IMR-90 (cell line): ENCODE results near the gene TUBGCP2. TPM values are rescaled to one million over a fixed set of nuclear protein-coding genes. Genes with fewer than 3 reads are reported as not detected.
A peak's percentile ranks its signal among the peaks of the same experiment; 100 is the strongest.

Source experiments
- ATAC-seq: fragments of 200-7000 bp; cut with Tn5 transposase; 2 replicates; pipeline ENCODE4 v1.9.1; 2020; ENCODE audit warnings: low read depth, mild to moderate bottlenecking, moderate library complexity
- BruUV-seq: library from RNA; stranded (reverse); fragments of 400-500 nt; replicated peaks from 2 replicates; lab custom pipeline; 2021; lab: Mats Ljungman, UMichigan
- CTCF ChIA-PET: fragments of 300-600 bp; formaldehyde crosslinking; extraction: SDS; loops from one replicate; lab custom pipeline; 2021; ENCODE audit warnings: antibody characterized with exemption; lab: Yijun Ruan, JAX
- POLR2A ChIA-PET: fragments of 300-600 bp; sonication (Branson Sonifier 250); formaldehyde crosslinking; loops from one replicate; lab custom pipeline; 2022; ENCODE audit warnings: antibody characterized with exemption; ENCODE audit not compliant: unreplicated experiment; lab: Charles Lee
- DNase-seq: peaks from one replicate; pipeline ENCODE4 v3.0.0; 2013
- H2AFZ ChIP-seq: replicated peaks from 2 replicates; pipeline ENCODE3; 2013; ENCODE audit warnings: low read length, mild to moderate bottlenecking; ENCODE audit not compliant: poor library complexity
- H2AK5ac ChIP-seq: 2 replicates; pipeline ENCODE4 v1.6.1; 2013; ENCODE audit warnings: low read depth, low read length, inconsistent platforms
- H2AK9ac ChIP-seq: replicated peaks from 2 replicates; pipeline ENCODE3; 2013; ENCODE audit warnings: mild to moderate bottlenecking, low read depth, low read length, moderate library complexity; ENCODE audit not compliant: poor library complexity
- H2BK120ac ChIP-seq: 2 replicates; pipeline ENCODE4 v1.6.1; 2013; ENCODE audit warnings: low read depth, low read length, inconsistent platforms
- H2BK15ac ChIP-seq: 3 replicates; pipeline ENCODE4 v1.6.1; 2013; ENCODE audit warnings: low read depth, low read length, inconsistent platforms
- H2BK20ac ChIP-seq: 2 replicates; pipeline ENCODE4 v1.6.1; 2013; ENCODE audit warnings: low read depth, mild to moderate bottlenecking, inconsistent platforms, low read length, moderate library complexity
- H2BK5ac ChIP-seq: 2 replicates; pipeline ENCODE4 v1.6.1; 2013; ENCODE audit warnings: mild to moderate bottlenecking, low read depth, low read length, inconsistent platforms; ENCODE audit not compliant: poor library complexity, severe bottlenecking
- H3K14ac ChIP-seq: replicated peaks from 2 replicates; pipeline ENCODE4 v1.6.1; 2013; ENCODE audit warnings: low read depth, low read length, inconsistent platforms
- H3K18ac ChIP-seq: 2 replicates; pipeline ENCODE4 v1.6.1; 2013; ENCODE audit warnings: low read depth, low read length, control low read depth
- H3K23ac ChIP-seq: 2 replicates; pipeline ENCODE4 v1.6.1; 2013; ENCODE audit warnings: low read depth, low read length, inconsistent platforms
- H3K27ac ChIP-seq: 2 replicates; pipeline ENCODE4 v1.5.1; 2013; ENCODE audit warnings: mild to moderate bottlenecking, control low read depth, low read length; ENCODE audit not compliant: insufficient read depth
- H3K27me3 ChIP-seq: 2 replicates; pipeline ENCODE4 v1.6.1; 2013; ENCODE audit warnings: low read length; ENCODE audit not compliant: control insufficient read depth, insufficient read depth
- H3K36me3 ChIP-seq: 2 replicates; pipeline ENCODE4 v1.6.1; 2013; ENCODE audit warnings: low read length, mixed read lengths; ENCODE audit not compliant: control insufficient read depth, insufficient read depth
- H3K4ac ChIP-seq: 2 replicates; pipeline ENCODE4 v1.6.1; 2013; ENCODE audit warnings: low read depth, low read length, inconsistent platforms
- H3K4me1 ChIP-seq: 2 replicates; pipeline ENCODE4 v1.6.1; 2013; ENCODE audit warnings: low read length, mixed read lengths; ENCODE audit not compliant: control insufficient read depth, insufficient read depth
- H3K4me2 ChIP-seq: 2 replicates; pipeline ENCODE4 v1.6.1; 2013; ENCODE audit warnings: low read depth, mild to moderate bottlenecking, control low read depth, low read length, moderate library complexity
- H3K4me3 ChIP-seq: 2 replicates; pipeline ENCODE4 v1.5.1; 2013; ENCODE audit warnings: low read depth, mild to moderate bottlenecking, control low read depth, low read length, moderate library complexity; ENCODE audit not compliant: insufficient read depth
- H3K56ac ChIP-seq: 2 replicates; pipeline ENCODE4 v1.6.1; 2013; ENCODE audit warnings: low read length, inconsistent platforms; ENCODE audit not compliant: insufficient read depth; ENCODE audit errors: extremely low read depth
- H3K79me1 ChIP-seq, 2 experiments: 2 replicates each; pipeline ENCODE4 v1.6.1; 2013; ENCODE audit warnings: low read length in 2 of 2, inconsistent platforms in 1 of 2, low read depth in 1 of 2
- H3K9ac ChIP-seq: 2 replicates; pipeline ENCODE4 v1.6.1; 2013; ENCODE audit warnings: low read depth, low read length, control low read depth
- H3K9me1 ChIP-seq: 2 replicates; pipeline ENCODE4 v1.6.1; 2013; ENCODE audit warnings: low read length, inconsistent platforms; ENCODE audit not compliant: insufficient read depth
- H3K9me3 ChIP-seq: 2 replicates; pipeline ENCODE4 v1.6.1; 2013; ENCODE audit warnings: low read length; ENCODE audit not compliant: control insufficient read depth, insufficient read depth
- H4K20me1 ChIP-seq: 2 replicates; pipeline ENCODE4 v1.6.1; 2013; ENCODE audit warnings: low read length, inconsistent platforms; ENCODE audit not compliant: insufficient read depth
- H4K5ac ChIP-seq: 2 replicates; pipeline ENCODE4 v1.6.1; 2013; ENCODE audit warnings: mild to moderate bottlenecking, low read depth, low read length, control low read depth
- H4K8ac ChIP-seq, 2 experiments: 2 replicates each; pipeline ENCODE4 v1.6.1; 2013; ENCODE audit warnings: low read depth in 2 of 2, low read length in 2 of 2, control low read depth in 1 of 2, inconsistent platforms in 1 of 2
- H4K91ac ChIP-seq: 2 replicates; pipeline ENCODE4 v1.6.1; 2013; ENCODE audit warnings: low read depth, low read length, inconsistent platforms; ENCODE audit not compliant: insufficient read depth
- ELK1 ChIP-seq: fragments of 150-350 bp; IDR thresholded peaks from 2 replicates; pipeline ENCODE4 v1.6.1; 2016; ENCODE audit warnings: low read depth, mild to moderate bottlenecking, low read length, moderate library complexity, borderline replicate concordance
- FOS ChIP-seq: fragments of 150-350 bp; IDR thresholded peaks from 2 replicates; pipeline ENCODE4 v1.6.1; 2016; ENCODE audit warnings: low read depth, low read length
- MAFK ChIP-seq: IDR thresholded peaks from 2 replicates; pipeline ENCODE4 v1.6.1; 2012; ENCODE audit warnings: low read depth, low read length, improper control_type of control experiment
- RCOR1 ChIP-seq: IDR thresholded peaks from 2 replicates; pipeline ENCODE4 v1.6.1; 2012; ENCODE audit warnings: mild to moderate bottlenecking, low read length, improper control_type of control experiment; ENCODE audit not compliant: insufficient replicate concordance
- SMC3 ChIP-seq: fragments of 150-350 bp; IDR thresholded peaks from 2 replicates; pipeline ENCODE4 v1.6.1; 2016; ENCODE audit warnings: low read depth, mild to moderate bottlenecking, antibody characterized with exemption, low read length, moderate library complexity
- USF2 ChIP-seq: fragments of 150-350 bp; IDR thresholded peaks from 2 replicates; pipeline ENCODE4 v1.6.1; 2017; ENCODE audit warnings: mild to moderate bottlenecking, antibody characterized with exemption, low read length, low read depth
- WGBS, 2 experiments: methylation state at CpG; one replicate each; pipeline versions ENCODE4 v1.1.5 to v1.1.7; 2013; ENCODE audit warnings: missing lambda C conversion rate in 2 of 2; ENCODE audit not compliant: insufficient read length in 1 of 2; ENCODE audit errors: extremely low coverage in 2 of 2; 5-methylcytosine and 5-hydroxymethylcytosine counted together
- dilution Hi-C: fragments of 300-500 bp; cut with HindIII; formaldehyde crosslinking; loops from one replicate; pipeline ENCODE4 v1.14.3; 2018; ENCODE audit warnings: low sequenced_read_pairs; ENCODE audit not compliant: unreplicated experiment
- in situ Hi-C: fragments of 300-500 bp; cut with MboI; formaldehyde crosslinking; loops from 3 replicates; pipeline ENCODE4 v1.14.3; 2019; ENCODE audit warnings: low sequenced_read_pairs, inconsistent platforms, mixed read lengths
- intact Hi-C: fragments of 100-400 bp; cut with micrococcal nuclease; formaldehyde crosslinking; loops from 2 replicates; pipeline ENCODE4 v1.10.0; 2022
- polyA plus RNA-seq, 3 experiments: library from polyadenylated mRNA; depleted of rRNA; stranded (reverse); fragments of >200 nt; gene quantifications; 2 replicates each; pipeline ENCODE4 v1.2.3, GENCODE V29; 2012; ENCODE audit warnings: low replicate concordance in 1 of 3
- total RNA-seq: library from RNA; depleted of rRNA; stranded (reverse); fragments of >200 nt; gene quantifications from 2 replicates; pipeline ENCODE4 v1.2.3, GENCODE V29; 2012

Gene TUBGCP2
- total and polyA plus RNA-seq, 2 of the 4 experiments (the other 2 are of a cell fraction): 48.1 to 72.6 TPM

GRCh38 chr10:133237241-133237587 is 71.5 kb downstream of the TUBGCP2 start:
- Histone ChIP-seq H3K4me2 (no peak overlapping the region), H3K27ac (no peak overlapping the region), H3K18ac (no peak overlapping the region), H2BK20ac (no peak overlapping the region), H4K20me1 (no peaks in the 10 kb centered on the region), H3K9ac (no peak overlapping the region), H3K4me1 (peaks cover 5% of the 10 kb centered on the region; the same call in 1 of the 2 replicates), H3K27me3 (peaks cover 80% of the 10 kb centered on the region), H2BK5ac (no peak overlapping the region), H3K14ac (no peak overlapping the region), H3K56ac (no peak overlapping the region), H2AK9ac (no peak overlapping the region), H3K9me3 (peaks cover 4% of the 10 kb centered on the region; the same call in 1 of the 2 replicates), H2AK5ac (no peak overlapping the region), H2AFZ (no peak overlapping the region), H3K79me1 (no peaks in the 10 kb centered on the region), H2BK15ac (no peak overlapping the region), H3K4ac (no peak overlapping the region), H3K23ac (no peak overlapping the region), H4K91ac (no peak overlapping the region), H2BK120ac (no peak overlapping the region), H3K36me3 (no peaks in the 10 kb centered on the region), H4K5ac (no peak overlapping the region), H3K9me1 (no peaks in the 10 kb centered on the region), H3K4me3 (no peak overlapping the region), H4K8ac (no peak overlapping the region)
- ATAC-seq (peak; percentile 29; the same call in 1 of the 2 replicates), DNase-seq (no peak)
- in situ Hi-C loops (no loop called here), dilution Hi-C loops (no loop called here), intact Hi-C loops (no loop called here)
- no peak for TF ChIP-seq MAFK
- no peak for TF ChIP-seq ELK1
- no peak for TF ChIP-seq SMC3
- TF ChIP-seq USF2: no peak
- TF ChIP-seq RCOR1: no peak
- TF ChIP-seq FOS: no peak
- 0% methylated on average over 8 of the region's 32 CpGs; no CpG with 5 or more reads in 1 of the 2 experiments for WGBS, 2 experiments
- POLR2A ChIA-PET: no interaction called here
- BruUV-seq: no TSS peak
- CTCF ChIA-PET: no interaction called here
